ENCODE results near the gene NR2C2. TPM values are rescaled to one million over a fixed set of nuclear protein-coding genes. Genes with fewer than 3 reads are reported as not detected.

The NR2C2 gene
- total RNA-seq, 2 donors from 2014 or later, result 37.8 to 43.5 TPM

DNA sequence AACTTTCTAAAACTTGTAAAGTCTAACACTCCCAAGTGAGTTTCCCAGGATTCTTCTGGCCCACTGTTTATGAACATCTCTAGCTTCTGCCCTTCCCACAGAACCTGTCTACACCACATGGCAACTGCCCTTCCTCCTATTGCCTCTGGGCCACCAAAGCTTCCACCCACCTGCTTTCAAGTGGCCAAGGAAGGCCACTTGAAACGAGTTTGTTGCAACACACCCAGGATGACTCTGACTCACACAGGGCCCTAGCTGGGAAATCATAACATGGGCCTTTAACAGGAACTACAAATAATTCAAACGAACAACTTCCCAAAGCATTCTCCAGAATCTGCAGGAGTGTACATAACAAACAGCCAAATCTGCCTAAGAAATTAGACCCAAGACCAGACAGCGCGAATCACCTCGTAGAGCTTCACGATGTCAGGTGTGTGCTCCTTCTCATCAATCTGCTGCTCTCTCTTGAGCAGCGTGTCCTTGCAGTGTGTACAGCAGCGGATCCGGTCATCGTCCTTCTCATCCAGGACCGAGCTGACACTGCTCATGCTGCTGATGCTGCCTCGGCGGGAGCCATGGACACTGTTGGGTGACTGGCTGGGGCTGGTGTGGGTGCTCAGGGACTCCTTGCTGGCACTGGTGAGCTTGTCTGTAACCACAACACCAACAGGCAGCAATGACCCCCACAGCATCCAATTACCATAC is 134.7 kb downstream of the NR2C2 start:
- intact Hi-C loops (cut with DNase I), result no loop called here
- no peak for DNase-seq (ENCODE audit: low spot score)

DNA sequence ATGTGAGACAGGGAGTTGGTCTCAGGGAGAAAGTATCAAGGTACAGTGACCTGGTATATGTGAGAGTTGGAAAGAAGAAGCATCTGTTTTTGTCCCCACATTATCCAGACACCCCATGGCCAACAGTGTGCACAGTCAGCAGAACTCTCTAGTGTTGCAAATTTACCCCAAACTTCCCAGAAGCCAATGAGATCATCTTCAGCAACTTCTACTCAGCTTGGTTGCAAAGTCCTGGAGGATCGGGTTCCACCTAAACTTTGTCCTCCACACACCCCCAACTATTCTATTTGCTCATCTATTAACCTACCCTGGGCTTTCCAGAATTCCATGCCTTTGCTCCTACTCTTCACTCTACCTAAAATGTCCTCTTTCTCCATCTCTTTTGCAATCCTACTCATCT is 135.9 kb downstream of the NR2C2 start:
- no peak for DNase-seq (ENCODE audit: low spot score)
- intact Hi-C loops (cut with DNase I), result no loop called here

- intact Hi-C loops (cut with DNase I), result no loop called here
- no peak for DNase-seq (ENCODE audit: low spot score)
Measured at GRCh38 chr3:15086263-15086662, 138.9 kb downstream of the NR2C2 start.

DNA sequence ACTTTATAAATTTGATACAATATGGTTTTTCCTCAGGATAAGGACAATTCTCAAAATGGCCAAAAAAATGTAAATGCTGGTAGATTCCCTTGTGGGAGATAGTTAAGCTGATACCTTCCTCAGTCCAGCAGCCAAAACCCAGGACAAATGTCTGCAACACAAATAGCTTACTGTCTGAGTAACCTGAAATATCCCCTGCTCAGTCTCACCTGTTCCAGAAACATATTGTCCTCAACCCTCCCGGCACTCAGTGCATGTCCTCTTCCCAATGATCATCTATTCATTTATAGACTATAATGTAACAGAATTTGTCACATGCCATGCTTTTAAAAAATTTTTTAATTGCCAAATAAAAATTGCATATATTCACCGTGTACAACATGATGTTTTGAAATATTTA is 139.3 kb downstream of the NR2C2 start:
- intact Hi-C loops (cut with DNase I), result no loop called here
- DNase-seq (ENCODE audit: low spot score), result no peak

DNA sequence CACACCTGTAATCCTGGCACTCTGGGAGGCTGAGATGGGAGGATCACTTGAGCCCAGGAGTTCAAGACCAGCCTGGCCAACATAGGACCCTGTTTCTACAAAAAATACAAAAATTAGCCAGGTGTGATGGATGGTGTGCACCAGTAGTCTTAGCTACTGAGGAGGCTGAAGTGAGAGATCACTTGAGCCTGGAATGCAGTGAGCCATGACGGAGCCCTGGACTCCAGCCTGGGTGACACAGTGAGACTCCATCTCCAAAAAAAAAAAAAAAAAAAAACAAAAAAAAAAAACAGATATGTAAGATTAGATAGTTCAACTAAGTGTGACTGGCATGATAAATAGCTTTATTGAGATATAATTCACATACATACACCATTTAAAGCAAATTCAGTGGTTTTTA is 141.8 kb downstream of the NR2C2 start:
- intact Hi-C loops (cut with DNase I), result no loop called here
- DNase-seq (ENCODE audit: low spot score), result no peak

DNA sequence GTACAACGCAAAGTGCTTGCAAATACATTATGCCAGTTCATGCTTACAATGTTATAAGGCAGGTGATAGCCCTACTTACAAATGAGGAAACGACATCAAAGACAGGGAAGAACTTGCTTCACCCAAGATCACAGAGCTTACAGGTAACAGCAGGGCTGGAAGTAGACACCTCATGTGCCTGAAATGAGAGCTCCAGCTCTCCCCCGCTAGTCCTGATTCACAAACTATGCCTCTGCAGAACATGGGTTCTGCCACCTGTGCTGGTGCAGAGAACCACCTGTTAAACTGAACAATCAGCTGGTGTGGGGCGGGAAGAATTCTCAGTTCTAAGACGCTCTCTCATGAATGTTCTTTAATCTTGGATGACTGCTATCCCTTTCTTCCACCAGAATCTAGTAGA is 144.2 kb downstream of the NR2C2 start:
- intact Hi-C loops (cut with DNase I), result no loop called here
- DNase-seq (ENCODE audit: low spot score), result no peak

DNA sequence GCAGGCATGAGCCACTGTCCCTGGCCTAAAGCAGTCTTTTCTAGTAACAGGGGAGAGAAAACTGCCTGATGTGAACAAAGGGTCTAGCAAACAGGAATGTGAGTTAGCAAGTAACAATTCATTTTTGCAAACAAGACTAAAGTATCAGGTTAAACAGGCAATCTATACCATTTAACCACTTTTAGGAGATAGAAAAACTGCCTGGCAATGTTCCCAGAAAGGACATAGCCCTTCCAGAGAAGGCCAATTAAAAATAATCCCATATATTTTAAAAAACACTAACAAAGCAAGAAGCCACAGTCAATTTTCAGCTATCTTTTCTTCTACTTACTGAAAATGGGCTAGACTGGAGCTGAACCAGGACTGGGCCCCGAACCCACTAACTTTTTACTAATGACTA is 145.3 kb downstream of the NR2C2 start:
- intact Hi-C loops (cut with DNase I), result no loop called here
- no peak for DNase-seq (ENCODE audit: low spot score)

DNA sequence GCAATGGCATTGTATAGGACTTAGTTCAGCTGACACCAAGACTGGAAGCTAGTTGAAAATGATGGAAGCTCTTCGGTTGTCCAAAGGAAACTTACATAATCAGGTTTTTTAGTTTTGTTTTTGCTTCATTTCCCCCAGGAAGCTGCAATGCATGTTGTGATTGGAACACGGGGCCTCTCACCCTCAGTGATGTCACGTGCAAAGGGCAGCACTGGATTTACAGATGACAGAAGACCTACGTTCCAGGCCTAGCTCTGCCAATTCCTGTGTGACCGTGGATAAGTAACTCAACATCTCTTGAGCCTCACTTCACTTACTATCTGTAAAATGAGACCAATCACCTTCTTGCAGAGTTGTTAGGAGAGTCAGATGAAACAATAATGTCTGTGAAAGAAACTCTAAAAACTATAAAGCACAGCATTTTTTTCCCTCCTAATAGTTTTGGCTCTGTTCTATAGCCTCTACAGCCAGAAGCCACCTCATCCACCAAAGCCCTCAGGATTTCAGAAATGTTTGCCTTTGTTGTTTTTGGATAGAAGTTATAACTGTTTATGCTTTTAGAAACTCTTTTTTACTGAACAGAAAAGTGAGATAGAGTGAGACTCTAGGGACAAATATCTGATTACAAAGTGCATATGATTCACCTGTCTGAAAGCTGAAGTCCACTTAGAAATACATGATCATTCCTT is 146.9 kb downstream of the NR2C2 start:
- intact Hi-C loops (cut with DNase I), result no loop called here
- no peak for DNase-seq (ENCODE audit: low spot score)

DNA sequence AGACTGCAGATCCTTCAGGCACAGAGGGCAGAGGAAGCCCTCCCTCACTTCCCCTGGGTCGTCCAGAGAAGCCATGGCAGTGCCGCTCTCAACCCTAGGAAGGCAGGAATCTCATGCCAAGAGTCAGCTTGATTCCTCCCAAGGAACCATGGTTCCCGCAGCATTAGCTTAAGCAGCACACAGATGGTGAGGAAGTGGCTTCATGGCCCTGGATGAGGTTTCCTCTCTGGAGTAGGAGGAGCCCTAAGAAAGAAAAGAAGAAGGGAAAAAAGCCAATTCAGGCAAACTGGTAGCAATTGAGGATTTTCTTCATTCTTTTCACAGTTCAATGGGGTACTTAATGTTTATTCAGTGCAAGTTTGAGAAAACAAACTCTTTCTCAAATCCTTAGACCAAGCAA is 148.7 kb downstream of the NR2C2 start:
- no peak for DNase-seq (ENCODE audit: low spot score)
- intact Hi-C loops (cut with DNase I), result no loop called here

DNA sequence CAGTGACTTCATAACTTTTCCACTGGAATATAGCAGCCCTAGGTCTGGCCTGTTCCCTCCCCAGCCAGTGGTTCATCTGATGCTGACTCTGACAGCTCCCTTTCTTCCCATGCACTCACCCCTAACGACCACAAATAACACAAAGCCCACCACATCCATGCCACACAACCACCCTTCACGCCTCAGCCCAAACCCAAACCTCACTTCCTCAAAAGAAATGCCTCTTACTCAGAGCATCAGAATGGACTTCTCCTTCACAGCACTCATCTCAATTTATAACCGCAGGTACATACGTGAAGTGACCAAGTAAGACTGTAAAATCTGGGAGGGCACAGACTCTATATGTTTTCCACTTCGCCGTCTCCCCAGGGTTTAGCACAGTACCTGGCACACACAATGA is 150.5 kb downstream of the NR2C2 start:
- DNase-seq (ENCODE audit: low spot score), result no peak
- intact Hi-C loops (cut with DNase I), result no loop called here

Other genes with a start within 250 kb of the NR2C2 start
- gene FGD5, start 128.6 kb upstream of the NR2C2 start, total RNA-seq, result 10 to 100 TPM; 34.7 to 35.4 TPM
- 10 to 100 TPM; 29.7 to 34.4 TPM for gene MRPS25, start 117.7 kb downstream of the NR2C2 start, total RNA-seq
- 10 to 100 TPM; 28.8 to 30.3 TPM for gene RBSN, start 151.6 kb downstream of the NR2C2 start, total RNA-seq

All from posterior vena cava (tissue), 2 donors.